HG02642 (cell line): Measurements from ENCODE around the gene OSBPL3.
A peak's percentile ranks its signal among the peaks of the same experiment; 100 is the strongest.

Source experiments
- ATAC-seq: cut with Tn5 transposase; IDR thresholded peaks from one replicate; pipeline ENCODE4 v1.9.1; 2021; ENCODE audit warnings: mild to moderate bottlenecking; ENCODE audit not compliant: unreplicated experiment, poor library complexity

OSBPL3 gene

GRCh38 chr7:24959735-24960485 lies 20.1 kb downstream of the OSBPL3 start:
- ATAC-seq: no peak

DNA sequence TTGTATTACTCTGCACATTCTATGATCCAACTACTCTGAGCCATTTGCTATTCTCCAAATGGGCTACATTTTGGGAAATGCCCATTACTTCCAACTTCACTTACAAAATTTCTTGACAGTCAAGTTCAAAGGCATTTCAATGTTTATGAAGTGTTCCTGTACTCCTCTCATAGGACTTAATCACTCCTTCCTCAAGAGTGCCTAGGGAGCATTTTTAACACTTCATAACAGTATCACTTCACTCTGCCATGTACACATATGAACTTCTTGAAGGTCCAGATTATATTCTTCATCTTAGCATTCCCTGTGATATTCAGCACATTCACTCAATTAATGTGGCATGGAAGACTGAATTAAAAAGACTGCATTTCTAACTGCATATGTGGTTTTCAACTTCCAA lies 21.6 kb downstream of the OSBPL3 start:
- no peak for ATAC-seq

DNA sequence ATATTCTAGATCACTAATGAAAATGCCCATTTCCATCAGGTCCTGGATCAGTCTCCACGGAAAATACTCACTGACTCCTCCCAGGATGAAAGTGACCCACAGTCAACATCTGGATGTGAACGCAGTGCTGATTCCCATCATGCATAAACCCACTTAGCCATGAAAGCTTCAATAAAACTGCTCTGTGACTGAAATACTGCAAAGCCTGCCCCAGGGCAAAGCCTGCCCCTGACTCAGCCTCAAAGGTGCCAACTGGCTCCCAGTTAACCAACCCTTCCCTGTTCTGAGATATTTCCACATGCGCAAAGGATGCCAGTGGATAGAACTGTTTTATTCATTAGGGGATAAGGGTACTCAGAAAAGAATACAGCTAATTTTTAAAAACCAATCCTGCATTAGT lies 24.0 kb downstream of the OSBPL3 start:
- ATAC-seq: no peak

DNA sequence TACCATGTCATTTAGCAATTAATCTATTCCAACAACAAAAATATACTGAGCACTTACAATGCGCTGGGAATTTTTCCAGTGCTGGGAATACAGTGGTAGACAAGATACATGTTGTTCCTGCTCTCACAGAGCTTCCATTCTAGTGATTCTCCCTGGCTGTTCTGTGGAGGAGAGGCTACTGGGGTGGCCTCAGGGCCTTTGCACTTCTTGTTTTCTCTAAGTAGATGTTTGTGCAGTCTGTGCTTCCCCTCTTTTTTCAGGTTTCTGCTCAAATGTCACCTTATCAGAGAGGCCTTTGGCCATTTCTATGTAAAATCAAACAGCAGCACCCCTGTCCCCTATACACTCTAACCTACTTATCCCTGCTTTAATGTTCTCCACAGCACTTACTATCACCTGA lies 24.7 kb downstream of the OSBPL3 start:
- ATAC-seq: no peak

GRCh38 chr7:24952464-24952863 lies 27.5 kb downstream of the OSBPL3 start:
- no peak for ATAC-seq

DNA sequence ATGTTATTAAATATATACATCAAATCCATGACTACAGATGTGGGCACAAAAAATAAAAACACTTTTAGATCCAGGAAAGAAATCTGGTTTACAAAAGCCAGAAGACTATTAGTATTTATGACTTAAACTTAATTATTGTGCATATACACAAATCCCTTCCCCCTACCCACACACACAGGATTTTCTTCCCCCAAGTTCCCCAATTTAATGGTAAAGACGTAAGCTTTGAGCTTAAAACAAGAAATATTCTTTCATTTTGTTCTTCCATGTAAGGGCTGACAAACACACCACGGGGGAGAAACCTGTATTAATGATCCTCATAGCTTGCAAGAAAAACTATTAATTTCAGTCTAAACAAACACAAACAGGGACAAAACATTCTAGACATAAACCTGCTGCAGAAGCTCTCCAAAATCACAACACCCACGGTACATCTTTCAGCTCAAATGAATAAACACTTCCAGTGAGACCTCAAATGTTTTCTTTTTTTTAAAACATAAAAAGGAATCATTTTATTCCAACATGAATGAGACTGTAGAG lies 28.5 kb downstream of the OSBPL3 start:
- no peak for ATAC-seq

DNA sequence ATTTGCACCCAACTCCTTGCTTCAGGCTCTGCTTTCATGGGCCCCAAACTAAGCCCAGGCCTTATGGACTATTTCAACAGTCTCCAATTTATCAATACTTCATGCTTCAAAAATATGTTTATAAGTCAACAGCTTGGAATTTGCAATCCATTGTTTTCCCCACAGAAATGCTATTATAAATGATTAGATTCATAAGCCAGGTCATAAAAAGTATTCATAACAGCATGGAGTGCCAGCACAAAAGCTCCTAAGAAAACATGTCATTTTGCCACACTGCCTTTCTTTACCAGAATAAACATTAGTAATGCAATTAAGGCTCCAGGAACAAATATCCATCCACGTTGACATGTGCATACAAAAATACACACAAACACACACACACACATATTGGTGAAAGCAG lies 30.1 kb downstream of the OSBPL3 start:
- no peak for ATAC-seq

GRCh38 chr7:24948739-24949138 lies 31.2 kb downstream of the OSBPL3 start:
- ATAC-seq: no peak

DNA sequence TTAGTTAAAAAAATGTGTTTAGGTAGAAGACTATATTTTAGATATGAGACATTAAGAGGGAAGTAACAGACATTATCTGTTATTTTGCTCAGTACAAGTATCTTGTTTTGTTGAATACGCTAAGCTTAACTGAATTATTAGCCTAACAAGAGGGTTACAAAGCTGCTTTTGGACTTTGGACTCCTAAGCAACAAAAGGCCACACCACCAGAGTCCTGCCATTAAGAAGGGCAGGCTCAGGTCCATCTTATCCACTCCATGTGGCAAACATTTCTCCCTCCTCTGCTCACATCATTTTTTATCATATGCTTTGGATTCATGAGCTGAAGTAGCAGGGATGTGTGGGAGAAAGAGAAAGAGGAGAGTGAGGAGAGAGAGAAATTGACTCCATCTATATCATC lies 33.5 kb downstream of the OSBPL3 start:
- ATAC-seq: no peak

GRCh38 chr7:24945899-24946298 lies 34.1 kb downstream of the OSBPL3 start:
- ATAC-seq: no peak

DNA sequence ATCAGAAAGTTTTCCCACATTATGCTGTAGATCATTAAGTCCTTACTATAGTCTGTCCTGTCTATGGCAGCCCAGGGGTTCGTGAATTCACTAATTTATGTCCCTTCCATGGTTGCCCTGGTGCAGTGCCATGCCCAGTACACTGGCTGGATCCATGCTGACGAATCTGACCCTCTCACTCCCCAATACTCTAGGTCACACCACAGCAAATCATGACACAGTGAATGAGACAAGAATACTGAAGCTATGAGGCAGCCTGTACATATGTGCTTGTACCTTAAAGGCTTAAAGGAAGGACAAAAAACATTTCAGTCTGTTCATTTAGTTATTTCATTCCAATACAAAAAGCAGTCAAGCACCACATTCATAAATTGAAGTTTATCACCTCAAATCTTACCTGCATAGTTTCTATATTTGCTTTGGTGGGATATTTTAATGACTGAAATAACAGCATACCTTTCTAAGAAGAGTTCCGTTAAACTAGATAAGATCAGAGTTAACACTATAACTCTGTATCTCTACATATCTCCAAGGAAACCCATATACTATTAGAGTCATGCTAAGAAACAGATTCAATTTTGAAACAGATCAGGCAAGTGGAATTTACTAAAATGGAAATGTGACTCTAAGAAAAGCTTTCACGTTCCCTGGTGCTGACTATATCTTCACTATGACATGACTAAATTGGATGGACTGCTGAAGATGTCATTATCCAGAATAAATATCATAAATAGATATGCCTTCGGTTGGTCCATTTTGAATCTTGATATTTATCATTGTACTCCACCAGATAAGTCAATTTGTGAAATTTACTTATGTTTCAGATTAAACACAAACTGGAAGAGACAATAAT lies 36.7 kb downstream of the OSBPL3 start:
- ATAC-seq: no peak

DNA sequence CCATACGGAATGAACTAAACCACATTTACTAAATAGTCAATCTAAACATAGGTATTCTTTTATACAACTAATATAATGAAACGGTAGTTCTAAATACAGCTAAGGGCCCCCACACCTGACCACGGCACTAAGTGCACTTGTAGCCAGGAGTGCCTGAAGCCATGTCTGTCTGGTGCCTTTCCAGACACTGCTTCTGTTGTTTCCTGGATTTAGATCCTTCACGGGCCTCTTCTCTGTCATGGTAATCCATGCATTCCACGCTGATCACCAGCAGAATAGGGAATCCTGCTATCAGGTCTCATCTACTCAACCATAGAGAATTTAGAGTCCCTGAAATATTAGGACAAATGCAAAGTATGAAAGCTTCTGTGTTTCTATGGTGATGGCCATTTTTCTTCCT lies 37.8 kb downstream of the OSBPL3 start:
- ATAC-seq: no peak

DNA sequence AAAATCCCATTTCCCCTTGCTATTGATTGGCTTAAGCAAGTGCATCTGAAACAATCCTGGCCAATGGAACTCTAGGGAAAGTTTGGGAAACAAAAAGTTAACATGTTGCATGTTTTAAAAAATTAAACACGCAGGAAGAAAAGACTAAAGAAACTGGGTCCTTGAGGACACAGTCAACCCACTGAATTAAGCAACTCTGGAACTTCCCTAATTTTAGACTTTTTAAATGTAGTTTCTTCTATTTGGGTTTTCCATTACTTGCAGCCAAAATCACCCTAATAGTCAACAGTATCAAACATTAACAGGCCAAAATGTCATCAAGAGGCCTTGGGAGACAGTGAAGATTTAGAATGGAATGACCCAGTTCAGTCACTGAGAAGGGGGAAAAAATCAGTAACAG lies 40.6 kb downstream of the OSBPL3 start:
- no peak for ATAC-seq

- peak; percentile 65 for ATAC-seq
Measured at GRCh38 chr7:24936121-24936824, 43.7 kb downstream of the OSBPL3 start.

DNA sequence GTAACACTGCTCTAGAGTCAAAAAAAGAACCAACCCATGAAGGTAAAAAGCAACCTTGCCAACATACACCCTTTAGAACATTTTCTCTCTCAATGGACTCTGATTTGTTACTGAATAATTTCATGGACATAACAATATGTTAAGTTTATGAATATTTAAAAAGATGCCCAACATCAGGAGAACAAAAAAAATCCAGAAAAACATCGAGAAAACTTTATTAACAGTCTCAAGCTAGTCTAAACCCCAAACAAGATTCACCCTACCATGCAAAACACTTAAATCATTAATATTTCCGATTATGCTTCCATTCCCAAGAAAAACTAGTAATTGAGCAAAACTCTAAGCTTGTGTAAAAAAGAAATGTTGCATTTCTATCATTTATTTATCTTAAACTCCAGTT lies 46.7 kb downstream of the OSBPL3 start:
- no peak for ATAC-seq

- ATAC-seq: no peak
Measured at GRCh38 chr7:24932815-24933214, 47.2 kb downstream of the OSBPL3 start.

DNA sequence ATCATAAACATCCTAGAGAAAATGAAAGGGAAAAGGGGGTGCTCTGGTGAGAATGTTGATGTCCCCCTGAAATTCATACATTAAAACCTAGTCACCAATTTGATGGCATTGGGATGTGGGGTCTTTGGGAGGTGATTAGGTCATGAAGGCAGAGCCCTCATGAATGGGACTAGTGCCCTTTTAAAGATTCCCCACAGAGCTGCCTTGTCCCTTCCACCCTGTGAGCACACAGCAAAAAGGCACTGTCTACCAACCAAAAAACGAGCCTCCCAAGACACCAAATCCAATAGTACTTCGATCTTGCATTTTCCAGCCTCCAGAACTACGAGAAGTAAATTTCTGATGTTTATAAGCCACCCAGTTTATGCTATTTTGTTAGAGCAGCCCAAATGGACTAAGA lies 47.6 kb downstream of the OSBPL3 start:
- ATAC-seq: no peak

DNA sequence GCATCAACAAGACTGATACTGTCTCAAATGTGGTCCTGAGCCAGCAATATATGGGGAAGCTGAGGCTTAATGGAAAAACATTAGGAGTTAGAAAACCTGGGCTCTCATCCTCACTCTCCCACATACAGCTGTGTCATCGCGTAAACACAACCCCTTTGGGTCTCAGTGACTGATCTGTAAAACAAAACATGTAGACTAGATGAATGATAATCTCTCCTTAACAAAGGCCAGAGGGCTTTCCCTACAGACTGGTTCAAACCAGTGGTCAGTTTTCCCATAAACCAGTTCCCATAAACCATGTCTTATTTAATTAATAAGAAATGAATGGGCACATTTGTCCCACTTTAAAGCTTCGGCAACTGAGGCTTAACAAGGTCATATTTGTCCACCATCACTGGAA lies 48.1 kb downstream of the OSBPL3 start:
- no peak for ATAC-seq

GRCh38 chr7:24930856-24931255 lies 49.1 kb downstream of the OSBPL3 start:
- ATAC-seq: no peak

GRCh38 chr7:24926623-24927524 lies 53.1 kb downstream of the OSBPL3 start:
- no peak for ATAC-seq
